ENCODE data around the gene DMD.
"Not testable (repeated sequence)": the region's sequence is repeated elsewhere in the genome, so short reads cannot be mapped to it uniquely, and the experiment has no call there.

DMD gene

DNA sequence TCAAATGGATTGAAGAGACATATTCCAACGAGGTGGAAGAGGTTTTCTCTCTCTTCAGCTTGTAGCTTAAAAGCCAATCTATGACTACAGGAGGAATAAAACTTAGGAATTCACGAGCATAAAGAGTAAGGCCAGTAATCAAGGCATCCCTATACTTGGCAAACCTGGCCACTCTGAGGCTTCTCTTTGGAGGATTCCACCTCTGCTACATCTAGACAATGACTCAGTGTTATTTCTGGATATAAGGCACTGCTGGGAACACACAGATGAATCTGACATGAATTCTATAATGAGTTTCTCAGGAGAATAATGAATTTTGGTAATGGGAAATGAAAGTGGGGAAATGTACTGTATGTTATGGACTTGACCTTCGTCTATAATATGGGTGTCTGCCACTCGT lies 1123.7 kb downstream of the DMD start:
- no peak for DNase-seq

DNA sequence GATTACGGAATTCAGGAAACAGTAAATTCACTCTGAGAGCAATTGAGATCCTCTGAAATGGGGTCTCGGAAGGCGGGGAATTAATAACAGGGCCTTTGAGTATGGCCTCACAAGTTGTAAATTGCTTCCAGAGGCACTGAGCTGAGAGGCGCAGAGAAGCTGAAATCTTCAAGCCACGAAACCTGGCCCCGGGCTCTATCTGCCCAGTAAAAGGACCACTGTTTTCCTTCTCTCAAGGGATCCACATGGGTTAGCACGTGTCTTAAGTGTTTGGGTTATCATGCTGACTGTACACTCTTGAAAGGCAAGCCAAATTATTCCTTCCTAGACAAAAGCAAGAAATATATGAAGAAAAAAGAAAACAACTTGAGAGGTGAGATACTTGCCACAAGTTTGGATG lies 1126.6 kb downstream of the DMD start:
- no peak for DNase-seq

DNA sequence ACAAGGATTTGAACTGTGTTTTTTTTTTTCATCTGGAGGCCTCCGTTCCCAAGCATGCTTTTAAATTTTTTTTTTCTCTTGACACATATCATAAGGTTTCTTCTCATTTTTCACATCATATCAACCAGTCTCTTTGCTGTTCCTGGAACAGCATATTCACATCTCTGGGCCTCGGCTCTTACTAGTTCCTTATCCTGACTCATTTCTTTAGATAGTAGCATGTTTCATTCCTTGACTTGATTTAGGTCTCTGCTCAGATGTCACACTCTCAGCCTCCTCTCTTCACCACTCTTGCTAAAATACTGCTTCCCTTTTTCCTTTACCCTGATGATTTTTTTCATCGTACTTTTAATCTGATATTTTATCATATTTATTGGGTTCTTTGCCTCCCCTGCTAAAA lies 1163.1 kb downstream of the DMD start:
- DNase-seq: no peak

DNA sequence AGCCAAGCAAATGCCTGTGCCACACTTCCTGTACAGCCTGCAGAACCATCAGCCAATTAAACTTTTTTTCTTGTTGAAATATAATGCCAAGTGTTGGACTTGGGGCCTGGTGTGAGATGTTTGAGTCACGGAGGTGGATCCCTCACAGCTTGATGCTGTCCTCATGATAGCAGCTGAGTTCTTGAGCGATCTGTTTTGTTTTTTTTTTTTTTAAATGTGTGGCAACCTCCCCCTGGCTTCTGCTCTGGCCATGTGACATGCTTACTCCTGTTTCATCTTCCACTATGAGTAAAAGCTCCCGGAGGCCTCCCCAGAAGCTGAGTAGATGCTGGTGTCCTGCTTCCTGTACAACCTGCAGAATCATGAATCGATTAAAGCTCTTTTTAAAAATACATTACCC lies 1166.2 kb downstream of the DMD start:
- DNase-seq: no peak

DNA sequence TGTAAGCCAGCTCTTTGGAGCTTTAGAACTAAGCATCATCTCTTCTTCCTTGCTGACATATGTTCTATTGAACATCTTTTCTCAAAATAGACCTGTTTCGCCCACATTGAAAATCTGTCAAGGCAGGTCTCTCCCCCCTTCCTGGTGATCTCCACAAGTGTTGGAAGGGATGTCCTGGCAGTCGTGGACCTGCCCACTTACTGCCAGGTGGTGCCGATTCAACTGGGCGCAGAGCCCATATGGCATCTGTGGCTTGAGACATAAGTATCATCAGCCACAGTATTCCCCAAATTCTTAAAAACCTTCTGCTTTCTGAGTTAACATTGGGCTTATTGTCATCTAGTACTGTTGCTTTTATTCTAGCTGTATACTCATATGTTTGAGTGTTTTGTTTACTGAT lies 1170.2 kb downstream of the DMD start:
- peak in 23 of 56 donors; percentile 0 to 21 (median 1) for DNase-seq

DNA sequence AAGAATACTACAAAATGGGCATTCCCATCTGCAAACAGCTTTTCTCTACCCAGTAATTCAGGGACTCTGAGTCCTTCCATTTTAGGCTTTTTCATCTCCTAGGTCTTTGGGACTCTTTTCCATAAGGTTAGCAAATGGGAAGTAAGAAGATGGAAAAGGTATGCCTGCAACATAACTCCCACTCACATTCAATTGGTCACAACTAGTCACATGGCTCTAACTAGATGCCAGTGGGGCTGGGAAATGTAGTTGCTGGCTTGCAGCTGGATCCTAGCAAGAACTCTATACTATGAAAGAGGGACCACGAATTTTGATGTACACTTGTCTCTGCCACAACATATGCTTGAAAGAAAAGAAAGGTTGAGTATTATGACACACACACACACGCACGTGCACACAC lies 1184.6 kb downstream of the DMD start:
- DNase-seq: no peak

DNA sequence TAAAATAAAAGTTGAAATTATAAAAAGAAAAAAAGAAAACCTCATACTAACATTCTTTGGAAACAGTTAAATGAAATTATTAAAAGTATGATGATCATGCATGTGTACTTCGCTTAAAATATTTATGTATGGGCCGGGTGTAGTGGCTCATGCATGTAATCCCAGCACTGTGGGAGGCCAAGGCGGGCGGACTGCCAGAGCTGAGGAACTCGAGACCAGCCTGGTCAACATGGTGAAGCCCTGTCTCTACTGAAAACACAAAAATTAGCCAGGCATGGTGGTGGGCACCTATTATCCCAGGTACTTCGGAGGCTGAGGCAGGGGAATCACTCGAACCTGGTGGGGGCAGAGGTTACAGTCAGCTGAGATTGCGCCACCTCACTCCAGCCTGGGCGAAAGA lies 1187.3 kb downstream of the DMD start:
- DNase-seq: no peak

DNA sequence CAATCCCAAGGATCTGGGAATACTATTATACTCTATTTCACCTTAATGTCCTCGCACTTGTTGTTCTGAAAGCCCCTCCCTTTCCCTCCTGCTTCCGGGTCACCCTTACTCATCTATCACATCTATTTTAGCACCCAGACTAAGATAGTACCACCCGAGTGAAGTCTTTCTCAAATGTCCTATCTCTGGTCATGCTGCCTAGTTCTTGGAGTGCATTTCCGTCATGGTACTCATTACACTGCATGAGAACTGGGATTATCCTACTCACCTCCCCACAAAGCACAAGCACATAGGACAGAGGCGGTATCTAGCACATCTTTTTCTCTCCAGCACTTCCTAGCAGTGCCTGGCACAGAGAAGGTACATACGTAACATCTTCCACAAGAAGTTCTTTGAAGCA lies 1195.2 kb downstream of the DMD start:
- DNase-seq: no peak

DNA sequence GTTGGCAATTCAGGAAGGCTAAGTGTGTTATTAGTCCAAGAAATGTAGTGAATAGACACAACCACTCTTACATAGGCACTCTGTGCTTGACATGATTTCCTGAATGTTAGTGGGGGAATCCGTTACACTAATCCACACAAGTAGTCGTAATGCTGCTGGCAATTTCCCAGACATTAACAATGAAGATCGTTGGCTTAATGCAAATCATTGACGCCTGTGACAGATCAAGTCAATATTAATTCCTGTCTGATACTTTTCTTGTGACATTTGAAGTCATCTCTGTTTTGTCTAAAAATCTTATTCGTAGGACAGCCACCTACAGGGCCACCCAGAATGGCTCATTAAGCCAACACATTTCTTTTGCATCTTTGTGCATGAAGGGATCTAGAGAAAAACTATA lies 1200.4 kb downstream of the DMD start:
- no peak for DNase-seq

DNA sequence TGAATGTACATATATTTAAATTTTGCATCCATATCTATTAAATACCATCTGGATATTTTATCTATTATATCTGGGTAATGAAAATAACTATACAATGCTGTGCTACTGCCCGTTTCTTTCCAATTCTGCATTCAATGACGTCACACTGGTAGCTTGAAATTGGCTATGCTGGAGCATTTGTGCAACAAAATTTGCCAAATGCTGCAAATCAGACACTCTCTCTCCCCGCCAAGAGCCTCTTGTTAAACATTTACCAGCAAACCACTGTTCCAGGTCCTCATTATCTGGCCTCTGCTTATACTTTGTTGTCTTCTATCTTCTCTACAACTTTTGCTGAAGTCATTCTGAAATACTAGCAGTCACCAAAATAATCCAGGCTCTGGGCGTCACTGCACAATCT lies 1201.1 kb downstream of the DMD start:
- no peak for DNase-seq

DNA sequence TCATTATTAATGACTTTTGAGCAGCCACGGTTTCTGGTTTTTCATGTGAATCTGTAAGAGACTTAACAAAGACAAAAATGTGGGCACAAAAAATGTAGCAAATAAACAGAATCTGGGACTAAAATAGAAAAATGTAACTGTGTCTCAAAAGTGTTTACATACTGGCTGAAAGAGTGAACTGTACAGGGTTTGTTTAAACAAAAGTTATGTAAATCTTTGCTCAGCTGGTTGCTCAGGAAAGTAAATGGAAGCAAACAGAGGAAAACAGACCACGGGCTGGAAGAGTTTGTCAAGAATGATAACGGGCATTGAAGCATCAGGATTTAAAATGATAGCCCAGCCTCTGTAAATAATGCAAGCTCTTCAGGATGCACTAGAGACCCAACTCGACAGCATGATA lies 1217.7 kb downstream of the DMD start:
- DNase-seq: no peak

DNA sequence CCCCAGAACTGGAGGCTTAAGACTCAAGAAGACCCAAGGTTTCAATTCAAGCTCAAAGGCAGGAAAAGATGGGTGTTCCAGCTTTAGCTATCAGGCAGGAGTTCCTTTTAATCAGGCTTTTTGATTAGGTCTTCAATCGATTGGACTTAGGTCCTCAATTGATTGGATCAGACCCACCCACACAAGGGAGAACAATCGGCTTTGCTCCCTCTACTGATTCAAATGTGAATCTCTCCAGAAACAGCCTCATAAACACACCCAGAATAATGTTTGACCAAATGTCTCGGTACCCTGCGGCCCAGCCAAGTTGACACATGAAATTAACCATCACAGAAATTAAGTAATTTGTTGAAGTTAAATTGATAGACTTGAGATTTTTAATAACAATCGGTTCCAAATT lies 1222.4 kb downstream of the DMD start:
- no peak for DNase-seq

DNA sequence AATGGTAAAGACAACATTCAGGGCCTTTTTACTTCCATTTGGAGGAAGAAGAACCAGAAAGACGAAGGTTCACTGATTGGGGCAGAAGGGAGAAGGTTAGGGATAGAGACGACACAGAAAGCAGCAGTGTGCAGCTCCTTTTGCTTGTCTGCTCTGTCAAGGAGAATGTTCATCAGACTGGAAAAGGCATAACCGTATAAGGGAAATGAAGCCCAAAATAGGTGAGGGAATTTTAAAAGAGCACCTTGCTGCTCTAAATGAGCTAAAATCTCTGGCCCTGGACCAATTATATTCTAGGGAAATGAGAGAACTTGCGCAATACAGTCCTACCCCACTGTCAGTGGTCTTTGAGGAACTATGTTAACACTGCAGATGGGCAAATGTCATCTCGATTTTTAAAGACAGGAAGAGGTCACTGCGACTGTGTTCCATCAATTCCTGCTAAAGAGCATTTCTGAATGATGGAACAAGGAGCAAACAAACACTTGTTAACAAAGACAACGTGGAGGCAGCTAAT lies 1229.7 kb downstream of the DMD start:
- DNase-seq: no peak

DNA sequence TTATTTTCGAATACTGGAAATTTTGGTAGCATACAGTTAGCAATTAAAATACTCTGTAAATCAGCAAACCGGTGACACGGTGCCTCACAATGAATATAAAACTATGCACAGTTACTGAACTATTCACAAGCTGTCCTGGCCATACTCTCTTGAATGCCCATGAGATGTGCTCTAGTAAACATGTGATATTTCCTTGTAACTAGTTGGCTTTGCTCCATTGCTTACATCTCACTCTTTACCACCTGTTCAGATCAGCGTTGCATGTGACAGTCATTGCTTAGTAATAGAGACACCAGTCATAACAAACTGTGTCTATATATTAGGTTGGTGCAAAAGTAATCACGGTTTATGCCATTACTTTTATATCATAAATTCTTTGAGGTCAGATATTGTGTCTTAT lies 1241.6 kb downstream of the DMD start:
- no peak for DNase-seq

DNA sequence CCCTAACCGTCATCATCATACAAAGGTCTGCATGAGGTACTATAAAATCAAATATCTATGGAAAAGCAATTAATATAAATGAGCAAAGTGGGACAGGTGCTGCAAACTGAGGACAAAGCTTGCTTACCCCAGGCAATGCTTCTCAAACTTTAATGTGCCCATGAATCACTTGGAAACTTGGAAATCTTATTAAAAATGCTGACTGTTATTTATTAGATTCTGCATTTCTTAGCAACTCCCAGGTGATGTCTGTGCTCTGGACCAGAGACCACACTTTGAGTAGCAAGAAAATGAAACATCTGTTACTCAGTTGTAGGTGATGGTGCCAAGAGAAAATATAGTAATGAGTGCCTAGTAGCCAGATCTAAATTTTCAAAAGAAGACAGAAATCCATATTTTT lies 1249.1 kb downstream of the DMD start:
- DNase-seq: no peak

DNA sequence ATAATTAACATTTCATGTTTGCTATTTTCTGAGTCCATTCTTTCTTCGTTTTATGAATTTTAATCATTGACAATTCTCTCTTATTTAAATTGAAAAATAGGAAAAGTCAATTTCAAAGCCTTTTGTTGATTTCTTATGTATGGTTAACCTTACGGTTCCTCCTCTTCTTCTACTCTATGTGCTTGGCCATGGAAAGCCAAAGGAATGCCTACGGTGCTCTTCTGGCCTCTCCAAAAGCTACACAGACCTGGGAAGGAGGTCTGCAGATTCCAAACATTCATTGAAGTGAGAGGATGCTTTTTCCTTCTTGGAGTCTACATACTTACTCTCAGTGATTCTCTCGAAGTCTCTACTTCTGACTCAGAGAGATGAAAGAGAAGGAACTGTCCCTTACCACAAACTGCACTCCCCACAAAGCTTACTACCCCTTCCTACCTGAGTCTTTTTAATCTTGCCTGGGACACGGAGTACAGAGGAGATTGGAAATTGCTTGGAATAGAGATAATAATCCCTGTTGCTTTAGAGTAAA lies 1276.4 kb downstream of the DMD start:
- DNase-seq: no peak

DNA sequence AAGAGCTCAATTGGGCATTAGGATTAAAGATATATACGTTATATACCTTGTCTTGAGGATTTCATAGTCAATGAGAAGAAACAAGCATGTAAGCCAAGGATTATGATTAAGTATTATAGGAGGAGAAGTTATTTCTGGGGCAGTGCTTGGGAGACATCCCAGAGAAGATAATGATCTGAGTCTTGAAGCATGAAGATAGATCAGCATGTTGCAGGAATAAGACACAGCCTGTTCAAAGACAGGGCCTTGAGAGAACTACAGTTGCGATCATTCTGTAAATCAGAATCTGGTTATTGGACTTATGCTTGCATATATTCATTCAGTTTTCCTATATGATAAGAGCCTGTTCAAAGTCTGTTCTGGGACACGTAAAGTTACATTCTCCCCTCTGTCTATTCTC lies 1277.3 kb downstream of the DMD start:
- no peak for DNase-seq

DNA sequence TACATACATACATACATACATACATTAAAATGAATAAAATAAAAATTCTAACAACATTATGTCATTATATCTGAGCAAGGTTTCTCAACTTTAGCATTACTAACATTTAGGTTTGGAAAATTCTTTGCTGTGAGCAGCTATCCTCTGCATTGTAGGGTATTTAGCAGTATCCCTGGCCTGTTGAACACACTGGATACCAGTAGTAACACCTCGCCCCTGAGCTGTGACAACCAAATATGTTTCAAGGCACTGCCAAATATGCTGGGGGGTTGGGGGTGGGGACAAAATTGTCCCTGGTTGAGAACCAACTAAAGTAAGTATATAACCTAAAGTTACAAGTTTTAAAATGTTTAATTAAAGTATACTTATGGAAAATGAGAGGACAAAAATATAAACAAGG lies 1278.6 kb downstream of the DMD start:
- DNase-seq: no peak

DNA sequence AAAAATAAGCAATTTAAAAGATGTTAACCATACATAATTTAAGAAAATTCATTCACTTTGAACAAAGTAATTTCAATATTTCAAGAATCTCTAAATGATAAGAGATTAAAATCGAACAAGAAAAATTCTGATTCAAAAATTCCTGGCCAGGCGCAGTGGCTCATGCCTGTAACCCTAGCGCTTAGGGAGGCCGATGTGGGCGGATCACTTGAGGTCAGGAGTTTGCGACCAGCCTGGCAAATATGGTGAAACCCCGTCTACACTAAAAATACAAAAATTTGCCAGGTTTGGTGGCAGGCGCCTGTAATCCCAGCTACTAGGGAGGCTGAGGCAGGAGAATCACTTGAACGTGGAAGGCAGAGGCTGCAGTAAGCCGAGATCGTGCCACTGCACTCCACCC lies 1279.0 kb downstream of the DMD start:
- DNase-seq: not testable (repeated sequence)

DNA sequence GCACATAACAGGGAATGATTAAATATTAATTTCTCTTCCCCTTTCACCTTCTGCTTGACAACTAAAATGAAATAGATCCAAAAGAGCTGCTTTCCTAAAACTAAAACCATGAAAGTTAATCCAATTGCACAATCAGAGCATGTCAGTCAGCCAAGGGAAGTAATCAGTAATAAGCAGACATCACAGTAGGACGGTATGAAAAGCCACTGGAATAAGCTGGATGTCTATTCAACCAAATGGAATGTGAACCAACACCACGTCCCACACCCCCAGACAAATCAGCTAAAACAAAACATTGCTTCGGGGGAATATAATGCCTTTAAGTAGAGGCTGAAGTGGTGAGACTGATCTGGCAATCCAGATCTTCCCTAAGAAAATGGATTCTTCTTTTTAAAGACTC lies 1280.1 kb downstream of the DMD start:
- DNase-seq: no peak

DNA sequence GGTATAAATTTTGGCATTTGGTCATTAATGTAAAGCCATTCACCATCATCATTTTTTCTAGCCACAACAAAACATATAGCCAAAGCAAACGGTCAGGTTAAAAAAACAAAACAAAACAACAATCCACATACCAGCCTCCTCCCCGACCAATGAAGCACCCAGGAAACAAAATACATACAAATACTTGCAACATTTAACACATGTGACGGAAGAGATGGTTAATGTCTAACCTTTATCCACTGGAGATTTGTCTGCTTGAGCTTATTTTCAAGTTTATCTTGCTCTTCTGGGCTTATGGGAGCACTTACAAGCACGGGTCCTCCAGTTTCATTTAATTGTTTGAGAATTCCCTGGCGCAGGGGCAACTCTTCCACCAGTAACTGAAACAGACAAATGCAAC lies 1282.0 kb downstream of the DMD start:
- no peak for DNase-seq

DNA sequence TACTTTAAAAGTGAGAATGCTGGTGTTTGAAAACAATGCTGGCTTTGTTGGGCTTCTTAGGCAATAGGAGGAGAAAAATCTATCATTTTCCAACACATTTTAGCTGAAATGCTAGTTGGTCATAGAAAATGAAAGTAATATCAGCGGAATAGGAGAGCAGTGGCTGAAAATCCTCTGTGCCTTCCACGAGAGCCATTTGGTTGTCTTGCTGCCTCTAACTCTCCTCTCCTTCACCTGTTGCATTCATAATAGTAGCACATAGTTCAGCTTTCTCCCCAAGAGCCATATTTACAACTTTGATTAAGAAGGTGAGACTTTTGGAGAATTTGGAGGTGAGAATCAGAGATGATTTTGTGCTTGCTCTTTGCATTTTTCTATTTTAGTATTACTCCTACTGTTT lies 1290.1 kb downstream of the DMD start:
- DNase-seq: no peak

DNA sequence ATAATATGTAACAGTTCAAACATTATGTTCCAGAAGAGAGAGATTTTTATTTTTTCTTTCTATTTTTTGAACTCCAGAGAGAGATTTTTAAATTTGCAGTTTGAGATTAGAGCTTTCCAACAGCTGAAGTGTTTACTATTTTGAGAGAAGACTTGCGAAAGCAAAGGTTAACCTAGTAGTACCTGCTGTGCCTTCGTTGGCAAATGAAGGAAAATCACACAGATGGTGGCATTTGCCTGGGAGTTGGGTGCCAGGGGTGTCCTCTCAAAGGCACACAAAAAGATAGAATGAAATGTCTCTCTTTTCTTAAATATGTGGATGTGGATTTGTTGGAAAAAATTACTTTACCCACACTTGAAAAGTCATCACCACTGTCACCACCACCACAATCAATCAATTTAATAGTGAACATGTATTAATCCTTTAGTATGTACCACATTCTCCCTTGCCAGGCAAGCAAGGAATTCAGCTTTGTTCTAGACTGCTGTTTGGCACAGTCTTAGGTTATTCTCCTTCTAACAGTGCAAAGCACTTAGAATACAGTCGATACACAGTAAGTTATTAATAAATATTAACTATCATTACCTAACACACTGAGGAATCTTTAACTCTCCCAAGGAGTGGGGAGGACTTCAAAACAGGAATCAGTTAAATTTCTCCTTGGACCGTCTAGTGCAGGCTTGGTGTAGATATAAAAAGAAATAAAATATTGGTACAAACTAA lies 1301.3 kb downstream of the DMD start:
- DNase-seq: peak in 1 of 56 donors; percentile 14

DNA sequence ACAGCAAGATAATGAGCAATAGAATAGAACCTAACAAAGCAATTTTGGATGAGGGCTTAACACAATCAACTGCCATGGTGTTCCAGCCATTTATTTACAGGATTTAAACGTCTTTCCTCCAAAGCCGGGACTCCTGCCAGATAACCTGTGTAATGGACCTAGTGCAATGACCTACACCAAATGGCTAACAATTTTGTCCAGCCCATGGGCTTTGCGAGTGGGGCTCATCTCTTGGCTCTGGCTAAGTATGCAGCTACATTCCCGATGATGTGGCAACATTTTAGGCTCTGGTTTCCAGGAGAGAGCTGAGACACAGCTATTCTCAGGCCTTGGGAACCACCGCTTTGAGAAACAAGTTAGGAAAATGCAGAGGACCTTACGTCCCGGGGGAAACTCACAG lies 1317.2 kb downstream of the DMD start:
- no peak for DNase-seq

All from amygdala (tissue), 56 donors.